ENCODE results near the gene IFNGR2. TPM values are rescaled to one million over a fixed set of nuclear protein-coding genes. Genes with fewer than 3 reads are reported as not detected.

The IFNGR2 gene
- total and polyA plus RNA-seq, 12 donors: 27.4 to 71.3 (median 35.3) TPM

DNA sequence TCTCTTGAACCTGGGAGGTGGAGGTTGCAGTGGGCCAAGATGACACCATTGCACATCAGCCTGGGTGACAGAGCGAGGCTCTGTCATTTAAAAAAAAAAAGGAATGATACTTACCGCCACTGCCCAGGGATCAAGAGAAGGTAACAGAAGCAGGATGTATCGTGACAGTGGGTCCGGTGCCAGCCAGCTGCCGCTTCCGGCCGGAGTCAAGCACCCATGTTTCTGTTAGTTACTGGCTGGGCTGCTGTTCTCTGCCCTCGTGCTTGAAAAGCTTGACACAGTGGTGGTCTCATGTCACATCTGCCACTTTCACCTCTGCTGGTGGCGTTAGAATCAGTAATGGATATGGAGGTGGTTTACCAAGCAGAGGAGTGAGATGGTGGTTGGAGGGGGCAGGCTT, 21.0 kb downstream of the IFNGR2 start:
- intact Hi-C loops (cut with DNase I): no loop called here
- 91 to 94% methylated on average over 9 of the region's 9 CpGs for WGBS, 2 donors
- Histone ChIP-seq H3K27me3 (no peaks in the 10 kb centered on the region), H3K27ac (no peak overlapping the region), H3K9me3 (no peaks in the 10 kb centered on the region), H3K4me3 (no peak overlapping the region), H3K4me1 (peaks cover 0 to 13% (median 8%) of the 10 kb centered on the region in 9 donors), H3K36me3 (peaks cover 0 to 100% (median 61%) of the 10 kb centered on the region in 9 donors)
- TF ChIP-seq, protein P1, sequence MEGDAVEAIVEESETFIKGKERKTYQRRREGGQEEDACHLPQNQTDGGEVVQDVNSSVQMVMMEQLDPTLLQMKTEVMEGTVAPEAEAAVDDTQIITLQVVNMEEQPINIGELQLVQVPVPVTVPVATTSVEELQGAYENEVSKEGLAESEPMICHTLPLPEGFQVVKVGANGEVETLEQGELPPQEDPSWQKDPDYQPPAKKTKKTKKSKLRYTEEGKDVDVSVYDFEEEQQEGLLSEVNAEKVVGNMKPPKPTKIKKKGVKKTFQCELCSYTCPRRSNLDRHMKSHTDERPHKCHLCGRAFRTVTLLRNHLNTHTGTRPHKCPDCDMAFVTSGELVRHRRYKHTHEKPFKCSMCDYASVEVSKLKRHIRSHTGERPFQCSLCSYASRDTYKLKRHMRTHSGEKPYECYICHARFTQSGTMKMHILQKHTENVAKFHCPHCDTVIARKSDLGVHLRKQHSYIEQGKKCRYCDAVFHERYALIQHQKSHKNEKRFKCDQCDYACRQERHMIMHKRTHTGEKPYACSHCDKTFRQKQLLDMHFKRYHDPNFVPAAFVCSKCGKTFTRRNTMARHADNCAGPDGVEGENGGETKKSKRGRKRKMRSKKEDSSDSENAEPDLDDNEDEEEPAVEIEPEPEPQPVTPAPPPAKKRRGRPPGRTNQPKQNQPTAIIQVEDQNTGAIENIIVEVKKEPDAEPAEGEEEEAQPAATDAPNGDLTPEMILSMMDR (IDR thresholded peaks at IDR 0.05): no peak
- ATAC-seq (no peak), DNase-seq (no peak)

DNA sequence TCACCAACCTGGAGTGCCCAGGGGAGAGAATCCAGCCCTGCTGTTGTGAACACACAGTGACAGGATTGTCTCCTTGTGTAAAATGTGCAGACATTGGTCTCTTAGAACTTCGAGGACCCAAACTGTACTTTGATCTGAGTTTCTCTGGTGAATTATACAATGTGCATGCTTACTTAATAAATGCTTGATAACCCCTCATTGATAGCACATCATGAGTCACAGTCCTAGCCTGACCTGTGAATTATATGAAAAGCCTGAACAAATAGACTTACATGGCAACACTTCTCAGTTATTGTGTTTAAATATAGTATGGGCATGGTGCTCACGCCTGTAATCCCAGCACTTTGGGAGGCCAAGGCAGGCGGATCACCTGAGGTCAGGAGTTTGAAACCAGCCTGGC, 22.6 kb downstream of the IFNGR2 start:
- intact Hi-C loops (cut with DNase I): no loop called here
- no peaks in the 10 kb centered on the region for H3K4me1 ChIP-seq

GRCh38 chr21:33427051-33427450, 23.8 kb downstream of the IFNGR2 start:
- H3K27me3 ChIP-seq: no peaks in the 10 kb centered on the region
- no peaks in the 10 kb centered on the region for H3K9me3 ChIP-seq
- H3K4me1 ChIP-seq: peaks cover 0 to 6% (median 0%) of the 10 kb centered on the region in 9 donors
- H3K36me3 ChIP-seq: peaks cover 0 to 100% (median 70%) of the 10 kb centered on the region in 9 donors
- intact Hi-C loops (cut with DNase I): no loop called here
- DNase-seq (no peak), ATAC-seq (no peak)
- TF ChIP-seq, protein P1 (IDR thresholded peaks at IDR 0.05): no peak
- 86 to 89% methylated on average over 7 of the region's 7 CpGs for WGBS, 2 donors
- H3K4me3 ChIP-seq: no peak overlapping the region
- H3K27ac ChIP-seq: no peak overlapping the region

More for the DNA sequence above, 22.6 kb downstream of the IFNGR2 start:
- ATAC-seq (no peak), DNase-seq (no peak)
- Histone ChIP-seq H3K4me3 (no peak overlapping the region), H3K9me3 (no peaks in the 10 kb centered on the region), H3K27me3 (no peaks in the 10 kb centered on the region), H3K27ac (no peak overlapping the region), H3K36me3 (peaks cover 0 to 100% (median 68%) of the 10 kb centered on the region in 9 donors)
- TF ChIP-seq, protein P1 (IDR thresholded peaks at IDR 0.05): no peak
- WGBS, 2 donors: 97 to 99% methylated on average over 3 of the region's 3 CpGs

DNA sequence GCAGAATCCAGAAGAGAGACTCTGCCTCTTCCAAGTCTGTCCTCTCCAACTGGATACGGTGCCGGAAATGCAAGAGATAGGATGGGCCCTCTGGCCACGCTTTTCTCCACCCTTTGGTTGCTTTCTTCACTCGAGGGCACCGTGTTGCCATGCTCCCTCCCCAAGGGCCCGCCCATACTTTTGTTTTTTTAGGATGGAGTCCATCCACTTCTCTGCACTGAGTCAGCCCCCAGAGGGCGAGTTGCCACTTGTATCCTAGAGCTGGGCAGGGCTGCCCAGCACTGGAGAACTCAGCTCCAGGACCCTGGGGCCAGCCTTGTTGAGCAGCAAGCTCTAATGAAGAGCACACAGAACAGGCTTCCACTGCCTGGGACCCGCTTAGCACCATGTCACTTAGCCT, 25.5 kb downstream of the IFNGR2 start:
- Histone ChIP-seq H3K4me3 (no peak overlapping the region), H3K27me3 (no peaks in the 10 kb centered on the region), H3K4me1 (peaks cover 0 to 22% (median under 1%) of the 10 kb centered on the region in 9 donors), H3K36me3 (peaks cover 0 to 100% (median 83%) of the 10 kb centered on the region in 9 donors), H3K9me3 (no peaks in the 10 kb centered on the region), H3K27ac (peak overlapping the region in 4 of 10 donors; percentile 6 to 37 (median 12))
- intact Hi-C loops (cut with DNase I): no loop called here
- WGBS, 2 donors: 87 to 89% methylated on average over 8 of the region's 8 CpGs
- DNase-seq: no peak
- TF ChIP-seq, protein P1 (IDR thresholded peaks at IDR 0.05): no peak
- peak in 2 of 8 donors; percentile 25 to 56 for ATAC-seq

Measured in heart right ventricle (tissue), 16 donors.